Measurements from ENCODE around the gene SBF1. TPM values are rescaled to one million over a fixed set of nuclear protein-coding genes. Genes with fewer than 3 reads are reported as not detected.
A peak's percentile ranks its signal among the peaks of the same experiment; 100 is the strongest.

Gene SBF1
- total and polyA plus RNA-seq, 2 of the 13 experiments (the other 11 are each of a cell fraction or from before 2014, with no cell fraction given), result 31.7 to 40.9 TPM

GRCh38 chr22:50396751-50397370 lies 78.0 kb downstream of the SBF1 start (continued):
- peak; percentile 87 for TF ChIP-seq SMAD3 (CRISPR knock-in tag; IDR thresholded peaks at IDR 0.05)
- no peak for TF ChIP-seq ZSCAN12 (CRISPR knock-in tag; IDR thresholded peaks at IDR 0.05)
- peak; percentile 63; the same call in 1 of the 2 replicates for TF ChIP-seq MIER2 (CRISPR knock-in tag; IDR thresholded peaks at IDR 0.05)
- 0 out of 2 replicates have a peak, but pooled peaks have one; percentile 60 for TF ChIP-seq STAT6 (CRISPR knock-in tag; IDR thresholded peaks at IDR 0.05; ENCODE audit: borderline replicate concordance)
- TF ChIP-seq GABPA (IDR thresholded peaks at IDR 0.05; ENCODE audit: low read depth, low read length), result no peak
- peak; percentile 67; the same call in 1 of the 2 replicates for TF ChIP-seq GABPA (CRISPR knock-in tag; IDR thresholded peaks at IDR 0.05; ENCODE audit: low read depth)
- no peak for TF ChIP-seq ZNF253 (CRISPR knock-in tag; IDR thresholded peaks at IDR 0.05; ENCODE audit: borderline replicate concordance)
- TF ChIP-seq NFATC3 (CRISPR knock-in tag; IDR thresholded peaks at IDR 0.05), result no peak
- TF ChIP-seq ADNP (CRISPR knock-in tag; IDR thresholded peaks at IDR 0.05), result no peak
- TF ChIP-seq ZNF263 (CRISPR knock-in tag; IDR thresholded peaks at IDR 0.05), result peak; percentile 97
- no peak for TF ChIP-seq GZF1 (CRISPR knock-in tag; IDR thresholded peaks at IDR 0.05)
- no peak for TF ChIP-seq ZMYM2 (CRISPR knock-in tag; IDR thresholded peaks at IDR 0.05)
- TF ChIP-seq ZBTB34 (CRISPR knock-in tag; IDR thresholded peaks at IDR 0.05), result no peak
- TF ChIP-seq ZBTB49 (CRISPR knock-in tag; IDR thresholded peaks at IDR 0.05; ENCODE audit: borderline replicate concordance), result no peak
- peak; percentile 58; the same call in 1 of the 2 replicates for TF ChIP-seq ZNF670 (CRISPR knock-in tag; IDR thresholded peaks at IDR 0.05; ENCODE audit: borderline replicate concordance)
- no peak for TF ChIP-seq NCOA5 (CRISPR knock-in tag; IDR thresholded peaks at IDR 0.05)
- peak; percentile 49; the same call in 1 of the 2 replicates for TF ChIP-seq MTA1 (CRISPR knock-in tag; IDR thresholded peaks at IDR 0.05; ENCODE audit: borderline replicate concordance)
- peak; percentile 72; the same call in 1 of the 2 replicates for TF ChIP-seq ZBTB25 (CRISPR knock-in tag; IDR thresholded peaks at IDR 0.05)
- no peak for TF ChIP-seq PCBP1 (IDR thresholded peaks at IDR 0.05; ENCODE audit: borderline replicate concordance, low read depth, low read length)
- TF ChIP-seq FOXM1 (CRISPR knock-in tag; IDR thresholded peaks at IDR 0.05), result no peak
- TF ChIP-seq REPIN1 (CRISPR knock-in tag; IDR thresholded peaks at IDR 0.05; ENCODE audit: borderline replicate concordance, low read depth), result peak; percentile 63; the same call in 1 of the 2 replicates

Measured in HepG2 (cell line).